GM10266 (cell line): ENCODE results near the gene TTC34.

Source experiments
- DNase-seq: peaks from one replicate; pipeline ENCODE4 v3.0.0; 2012; ENCODE audit errors: extremely low spot score
- TF ChIP-seq, protein P1 (sequence below): IDR thresholded peaks from 2 replicates; pipeline ENCODE4 v1.5.1; 2012; ENCODE audit warnings: mild to moderate bottlenecking, low read depth; ENCODE audit not compliant: control insufficient read depth, insufficient read depth; ENCODE audit errors: missing control alignments

TTC34 gene

GRCh38 chr1:2821373-2821955 lies 20.0 kb upstream of the TTC34 start:
- no peak for DNase-seq
- TF ChIP-seq, protein P1, sequence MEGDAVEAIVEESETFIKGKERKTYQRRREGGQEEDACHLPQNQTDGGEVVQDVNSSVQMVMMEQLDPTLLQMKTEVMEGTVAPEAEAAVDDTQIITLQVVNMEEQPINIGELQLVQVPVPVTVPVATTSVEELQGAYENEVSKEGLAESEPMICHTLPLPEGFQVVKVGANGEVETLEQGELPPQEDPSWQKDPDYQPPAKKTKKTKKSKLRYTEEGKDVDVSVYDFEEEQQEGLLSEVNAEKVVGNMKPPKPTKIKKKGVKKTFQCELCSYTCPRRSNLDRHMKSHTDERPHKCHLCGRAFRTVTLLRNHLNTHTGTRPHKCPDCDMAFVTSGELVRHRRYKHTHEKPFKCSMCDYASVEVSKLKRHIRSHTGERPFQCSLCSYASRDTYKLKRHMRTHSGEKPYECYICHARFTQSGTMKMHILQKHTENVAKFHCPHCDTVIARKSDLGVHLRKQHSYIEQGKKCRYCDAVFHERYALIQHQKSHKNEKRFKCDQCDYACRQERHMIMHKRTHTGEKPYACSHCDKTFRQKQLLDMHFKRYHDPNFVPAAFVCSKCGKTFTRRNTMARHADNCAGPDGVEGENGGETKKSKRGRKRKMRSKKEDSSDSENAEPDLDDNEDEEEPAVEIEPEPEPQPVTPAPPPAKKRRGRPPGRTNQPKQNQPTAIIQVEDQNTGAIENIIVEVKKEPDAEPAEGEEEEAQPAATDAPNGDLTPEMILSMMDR, result no peak

- TF ChIP-seq, protein P1, result no peak
- no peak for DNase-seq
These were observed 19.4 kb upstream of the TTC34 start for GRCh38 chr1:2820731-2821372.

DNA sequence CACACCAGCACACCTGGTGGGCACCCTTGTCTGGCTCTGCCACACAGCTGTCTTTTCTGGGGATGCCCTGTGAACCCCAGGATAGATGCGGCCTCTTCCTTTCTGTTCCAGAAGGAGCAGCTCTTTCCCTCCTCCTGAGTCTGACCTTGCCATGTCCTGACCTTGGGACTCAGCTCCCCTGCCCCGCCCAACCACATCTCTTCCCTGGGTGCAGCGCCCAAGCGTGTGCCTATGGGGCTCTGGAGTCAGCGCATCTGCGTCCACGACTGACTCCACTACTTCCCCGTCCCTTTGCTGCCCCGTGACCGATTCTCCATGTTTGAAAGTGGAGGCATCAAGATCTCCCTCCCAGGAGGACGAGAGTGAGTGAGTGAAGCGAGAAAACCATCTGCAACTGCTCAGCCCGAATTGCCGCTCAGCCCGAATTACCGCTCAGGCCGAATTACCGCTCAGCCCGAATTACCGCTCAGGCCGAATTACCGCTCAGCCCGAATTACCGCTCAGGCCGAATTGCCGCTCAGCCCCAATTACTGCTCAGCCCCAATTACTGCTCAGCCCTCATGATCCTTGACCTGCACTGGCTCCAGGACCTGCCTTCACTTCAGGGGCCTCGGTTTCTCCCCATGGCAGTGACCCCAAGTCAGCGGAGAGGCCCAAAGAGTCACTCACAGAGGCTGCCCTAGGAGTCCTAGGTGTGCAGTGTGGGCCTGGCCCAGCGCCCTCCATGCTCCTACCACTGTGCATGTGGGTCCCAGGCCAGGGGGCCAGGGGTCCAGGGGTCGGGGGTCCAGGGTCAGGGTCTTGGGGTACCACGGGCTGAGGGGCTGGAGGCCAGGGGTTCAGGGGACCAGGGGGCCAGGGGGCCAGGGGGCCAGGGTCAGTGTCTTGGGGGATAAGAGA lies 18.6 kb upstream of the TTC34 start:
- no peak for DNase-seq
- TF ChIP-seq, protein P1, result no peak

DNA sequence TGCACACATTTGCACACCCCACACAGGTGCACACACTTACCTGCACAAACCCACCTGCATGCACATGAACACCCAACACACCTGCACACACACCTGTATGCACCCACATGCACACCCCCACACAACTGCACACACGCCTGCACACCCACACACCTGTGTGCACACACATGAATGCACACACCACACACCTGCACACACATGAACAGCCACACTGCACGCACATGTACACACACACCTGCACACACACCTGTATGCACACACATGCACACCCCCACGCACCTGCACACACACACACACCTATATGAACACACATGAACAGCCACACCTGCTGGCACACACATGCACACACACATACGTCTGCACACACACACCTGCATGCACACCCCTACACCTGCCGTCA lies 17.9 kb upstream of the TTC34 start:
- TF ChIP-seq, protein P1, result no peak
- no peak for DNase-seq

DNA sequence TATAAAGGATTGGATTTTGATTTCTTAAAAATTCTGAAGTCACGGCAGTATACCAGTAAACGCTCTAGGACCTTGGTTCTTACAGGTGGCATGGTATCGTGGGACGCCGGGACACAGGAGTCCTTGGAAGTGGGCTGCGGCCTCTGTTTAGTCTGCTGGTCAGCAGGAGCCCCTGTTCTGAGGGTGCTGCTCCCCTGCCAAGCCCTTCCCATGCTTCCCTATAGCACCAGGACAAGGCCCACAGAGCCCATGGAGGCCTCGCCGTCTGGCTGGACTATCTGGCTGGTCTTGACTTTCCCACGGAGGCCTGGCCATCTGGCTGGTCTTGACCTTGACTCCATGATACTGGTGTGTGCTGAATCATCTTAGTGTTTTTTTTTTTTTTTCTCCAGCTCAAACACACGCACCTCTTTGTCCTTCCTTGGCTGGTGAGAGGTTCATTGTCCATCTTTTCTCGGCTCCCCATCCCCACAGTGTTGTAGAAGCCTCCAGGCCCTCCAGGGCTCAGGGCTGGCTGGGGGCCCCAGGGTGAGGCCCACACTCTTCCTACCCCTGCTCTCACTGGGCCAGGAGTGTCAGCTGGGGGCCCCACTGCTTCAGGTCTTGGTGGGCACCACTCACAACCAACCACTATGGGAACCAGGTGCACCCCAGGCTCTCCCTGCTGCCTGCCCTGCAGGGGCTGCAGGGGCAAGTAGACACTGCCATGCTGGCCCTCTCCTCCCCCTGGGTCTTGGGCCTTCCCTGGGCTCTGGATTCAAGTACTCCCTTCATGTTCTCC lies 16.5 kb upstream of the TTC34 start:
- no peak for DNase-seq
- TF ChIP-seq, protein P1, result no peak

DNA sequence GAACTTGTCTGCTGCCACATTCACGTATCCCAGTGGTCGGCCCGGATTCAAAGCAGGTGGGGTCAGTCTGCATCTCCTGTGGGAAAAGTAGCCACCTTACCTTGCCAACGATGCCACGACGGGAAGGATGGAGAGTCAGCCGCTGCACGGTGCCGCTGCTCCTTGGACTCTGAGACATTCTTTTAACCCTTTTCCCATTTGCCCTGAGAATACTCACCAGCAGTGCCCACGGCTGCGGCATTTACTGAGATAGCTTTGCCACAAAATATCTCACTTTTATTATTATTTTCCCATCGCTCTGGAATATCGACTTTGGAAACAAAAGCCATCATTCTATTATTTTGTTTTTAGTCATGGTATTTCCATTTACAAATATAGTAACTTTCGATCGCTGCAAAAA lies 15.3 kb upstream of the TTC34 start:
- no peak for DNase-seq
- TF ChIP-seq, protein P1, result no peak
